Sigmoid colon (tissue), 3 donors: ENCODE data around the gene PRSS23.

ENCODE experiments used
- POLR2A ChIP-seq, 2 donors: fragments of 450-650 bp; IDR thresholded peaks; one replicate each; pipeline ENCODE4 v1.6.1; 2016; ENCODE audit warnings: antibody characterized with exemption in 2 of 2, mild to moderate bottlenecking in 2 of 2, moderate library complexity in 2 of 2
- TF ChIP-seq, protein P1 (sequence below), 4 experiments: fragments of 450-650 bp in 3 of 4; fragments of 200-600 bp in 1 of 4; IDR thresholded peaks; one replicate each; pipeline ENCODE4 v1.5.1; 2016 to 2019; ENCODE audit warnings: antibody characterized with exemption in 4 of 4, mild to moderate bottlenecking in 3 of 4, moderate library complexity in 2 of 4

DNA sequence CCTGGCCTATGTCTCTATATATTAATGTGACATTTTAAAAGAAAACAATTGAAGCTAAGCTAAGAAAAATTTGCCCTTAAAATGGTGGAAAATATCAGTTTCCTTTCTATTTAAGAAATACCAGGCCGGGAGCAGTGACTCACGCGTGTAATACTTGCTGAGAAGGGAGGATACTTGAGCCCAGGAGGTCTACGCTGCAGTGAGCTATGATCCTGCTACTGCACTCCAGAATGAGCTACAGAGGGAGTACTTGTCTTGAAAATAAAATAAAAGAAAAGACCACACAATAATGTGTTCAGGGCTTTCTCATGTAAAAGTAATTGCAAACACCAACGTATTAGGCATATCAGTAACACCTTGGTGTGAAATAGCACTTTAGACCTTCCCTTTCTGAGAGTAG is 1.4 kb upstream of the PRSS23 start:
- TF ChIP-seq, protein P1, sequence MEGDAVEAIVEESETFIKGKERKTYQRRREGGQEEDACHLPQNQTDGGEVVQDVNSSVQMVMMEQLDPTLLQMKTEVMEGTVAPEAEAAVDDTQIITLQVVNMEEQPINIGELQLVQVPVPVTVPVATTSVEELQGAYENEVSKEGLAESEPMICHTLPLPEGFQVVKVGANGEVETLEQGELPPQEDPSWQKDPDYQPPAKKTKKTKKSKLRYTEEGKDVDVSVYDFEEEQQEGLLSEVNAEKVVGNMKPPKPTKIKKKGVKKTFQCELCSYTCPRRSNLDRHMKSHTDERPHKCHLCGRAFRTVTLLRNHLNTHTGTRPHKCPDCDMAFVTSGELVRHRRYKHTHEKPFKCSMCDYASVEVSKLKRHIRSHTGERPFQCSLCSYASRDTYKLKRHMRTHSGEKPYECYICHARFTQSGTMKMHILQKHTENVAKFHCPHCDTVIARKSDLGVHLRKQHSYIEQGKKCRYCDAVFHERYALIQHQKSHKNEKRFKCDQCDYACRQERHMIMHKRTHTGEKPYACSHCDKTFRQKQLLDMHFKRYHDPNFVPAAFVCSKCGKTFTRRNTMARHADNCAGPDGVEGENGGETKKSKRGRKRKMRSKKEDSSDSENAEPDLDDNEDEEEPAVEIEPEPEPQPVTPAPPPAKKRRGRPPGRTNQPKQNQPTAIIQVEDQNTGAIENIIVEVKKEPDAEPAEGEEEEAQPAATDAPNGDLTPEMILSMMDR (IDR thresholded peaks at IDR 0.05), result no peak
- TF ChIP-seq POLR2A (IDR thresholded peaks at IDR 0.05), result no peak
